ENCODE data around the gene PDE1A.
"Not testable (repeated sequence)": the region's sequence is repeated elsewhere in the genome, so short reads cannot be mapped to it uniquely, and the experiment has no call there.

Gene PDE1A

GRCh38 chr2:182283512-182283911 is 143.3 kb downstream of the PDE1A start:
- Histone ChIP-seq H3K9ac (ENCODE audit: low read depth, low read length, poor library complexity, severe bottlenecking) (no peak overlapping the region), H3K9me3 (ENCODE audit: insufficient read depth, low read depth, low read length) (no peaks in the 10 kb centered on the region), H4K20me1 (ENCODE audit: insufficient read depth, low read length, poor library complexity, severe bottlenecking) (no peaks in the 10 kb centered on the region), H3F3A (ENCODE audit: low read depth) (no peaks in the 10 kb centered on the region), H3K27me3 (ENCODE audit: insufficient read depth, low read length, poor library complexity, severe bottlenecking) (no peaks in the 10 kb centered on the region), H3K4me3 (ENCODE audit: low read length, poor library complexity, severe bottlenecking) (no peak overlapping the region), H3K9me2 (replicated peaks; ENCODE audit: low read depth, low read length) (no peaks in the 10 kb centered on the region), H3K4me2 (ENCODE audit: low read depth, low read length, poor library complexity, severe bottlenecking) (no peak overlapping the region), H2AFZ (ENCODE audit: low read length) (no peak overlapping the region), H3K4me1 (ENCODE audit: insufficient read depth, low read length, poor library complexity, severe bottlenecking) (no peaks in the 10 kb centered on the region), H3K79me2 (ENCODE audit: insufficient read depth, low read length) (no peaks in the 10 kb centered on the region), H3K36me3 (ENCODE audit: insufficient read depth, low read length) (no peaks in the 10 kb centered on the region)
- TF ChIP-seq EZH2phosphoT487 (IDR thresholded peaks at IDR 0.05; ENCODE audit: borderline replicate concordance) (no peak), CTCF (conservative IDR thresholded peaks at IDR 0.05; ENCODE audit: low read length) (no peak)

- no peaks in the 10 kb centered on the region for H3K36me3 ChIP-seq (ENCODE audit: insufficient read depth, low read length)
- no peaks in the 10 kb centered on the region for H3K79me2 ChIP-seq (ENCODE audit: insufficient read depth, low read length)
- H3K4me2 ChIP-seq (ENCODE audit: low read depth, low read length, poor library complexity, severe bottlenecking) = no peak overlapping the region
- no peak for TF ChIP-seq CTCF (conservative IDR thresholded peaks at IDR 0.05; ENCODE audit: low read length)
- TF ChIP-seq EZH2phosphoT487 (IDR thresholded peaks at IDR 0.05; ENCODE audit: borderline replicate concordance) = no peak
- no peaks in the 10 kb centered on the region for H3K9me2 ChIP-seq (replicated peaks; ENCODE audit: low read depth, low read length)
- H3K9me3 ChIP-seq (ENCODE audit: insufficient read depth, low read depth, low read length) = no peaks in the 10 kb centered on the region
- H3F3A ChIP-seq (ENCODE audit: low read depth) = no peaks in the 10 kb centered on the region
- no peaks in the 10 kb centered on the region for H4K20me1 ChIP-seq (ENCODE audit: insufficient read depth, low read length, poor library complexity, severe bottlenecking)
- no peak overlapping the region for H3K9ac ChIP-seq (ENCODE audit: low read depth, low read length, poor library complexity, severe bottlenecking)
- H3K27me3 ChIP-seq (ENCODE audit: insufficient read depth, low read length, poor library complexity, severe bottlenecking) = no peaks in the 10 kb centered on the region
- H3K4me3 ChIP-seq (ENCODE audit: low read length, poor library complexity, severe bottlenecking) = no peak overlapping the region
- H3K4me1 ChIP-seq (ENCODE audit: insufficient read depth, low read length, poor library complexity, severe bottlenecking) = no peaks in the 10 kb centered on the region
- H2AFZ ChIP-seq (ENCODE audit: low read length) = no peak overlapping the region
Measured at GRCh38 chr2:182281276-182281675, 145.6 kb downstream of the PDE1A start.

- Histone ChIP-seq H3K4me3 (ENCODE audit: low read length, poor library complexity, severe bottlenecking) (no peak overlapping the region), H3K36me3 (ENCODE audit: insufficient read depth, low read length) (no peaks in the 10 kb centered on the region), H3F3A (ENCODE audit: low read depth) (no peaks in the 10 kb centered on the region), H3K79me2 (ENCODE audit: insufficient read depth, low read length) (no peaks in the 10 kb centered on the region), H3K4me2 (ENCODE audit: low read depth, low read length, poor library complexity, severe bottlenecking) (no peak overlapping the region), H3K9ac (ENCODE audit: low read depth, low read length, poor library complexity, severe bottlenecking) (no peak overlapping the region), H3K9me3 (ENCODE audit: insufficient read depth, low read depth, low read length) (no peaks in the 10 kb centered on the region), H2AFZ (ENCODE audit: low read length) (no peak overlapping the region), H4K20me1 (ENCODE audit: insufficient read depth, low read length, poor library complexity, severe bottlenecking) (no peaks in the 10 kb centered on the region), H3K27me3 (ENCODE audit: insufficient read depth, low read length, poor library complexity, severe bottlenecking) (no peaks in the 10 kb centered on the region), H3K4me1 (ENCODE audit: insufficient read depth, low read length, poor library complexity, severe bottlenecking) (no peaks in the 10 kb centered on the region), H3K9me2 (replicated peaks; ENCODE audit: low read depth, low read length) (no peaks in the 10 kb centered on the region)
- TF ChIP-seq CTCF (conservative IDR thresholded peaks at IDR 0.05; ENCODE audit: low read length) (no peak), EZH2phosphoT487 (IDR thresholded peaks at IDR 0.05; ENCODE audit: borderline replicate concordance) (no peak)
Measured at GRCh38 chr2:182280118-182280517, 146.7 kb downstream of the PDE1A start.

- not testable (repeated sequence) for H3K4me3 ChIP-seq (ENCODE audit: low read length, poor library complexity, severe bottlenecking); H3K79me2 ChIP-seq (ENCODE audit: insufficient read depth, low read length); H4K20me1 ChIP-seq (ENCODE audit: insufficient read depth, low read length, poor library complexity, severe bottlenecking); H3K27me3 ChIP-seq (ENCODE audit: insufficient read depth, low read length, poor library complexity, severe bottlenecking); H3F3A ChIP-seq (ENCODE audit: low read depth); H3K4me2 ChIP-seq (ENCODE audit: low read depth, low read length, poor library complexity, severe bottlenecking); H2AFZ ChIP-seq (ENCODE audit: low read length); H3K9me3 ChIP-seq (ENCODE audit: insufficient read depth, low read depth, low read length); H3K9ac ChIP-seq (ENCODE audit: low read depth, low read length, poor library complexity, severe bottlenecking); H3K4me1 ChIP-seq (ENCODE audit: insufficient read depth, low read length, poor library complexity, severe bottlenecking); H3K9me2 ChIP-seq (replicated peaks; ENCODE audit: low read depth, low read length); H3K36me3 ChIP-seq (ENCODE audit: insufficient read depth, low read length)
Measured at GRCh38 chr2:182276662-182277061, 150.2 kb downstream of the PDE1A start.

Measured in Loucy (cell line).